GM12864 (cell line): Measurements from ENCODE around the gene RPA1.

Experiments used
- DNase-seq: peaks from one replicate; pipeline ENCODE4 v3.0.0-alpha.2; 2011; ENCODE audit warnings: low read depth
- H3K4me3 ChIP-seq: 2 replicates; pipeline ENCODE4 v1.5.1; 2011; ENCODE audit warnings: mild to moderate bottlenecking, low read depth, low read length, control low read depth
- TF ChIP-seq, protein P1 (sequence below): IDR thresholded peaks from 2 replicates; pipeline ENCODE4 v1.5.1; 2011; ENCODE audit warnings: low read depth, mild to moderate bottlenecking, moderate library complexity, low read length, control low read depth, inconsistent platforms; ENCODE audit errors: missing control alignments

The RPA1 gene

DNA sequence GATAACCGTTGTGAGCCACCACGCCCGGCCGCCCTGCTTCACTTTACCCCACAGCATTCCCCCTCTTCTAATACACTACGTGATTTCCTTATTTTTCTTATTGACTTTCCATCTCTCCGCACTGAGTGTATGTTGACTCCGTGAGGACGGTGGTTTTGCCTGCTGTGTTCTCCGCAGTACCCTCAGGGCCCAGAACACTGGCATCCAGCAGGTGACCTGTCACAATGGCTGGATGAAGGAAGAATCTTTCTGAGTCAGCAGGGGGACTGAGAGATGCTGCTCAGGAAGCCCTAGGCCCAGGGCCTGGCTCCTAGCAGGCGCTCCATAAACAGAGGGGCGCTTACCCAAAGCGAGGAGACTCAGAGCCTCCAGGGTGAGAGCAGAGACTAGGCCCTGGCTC lies 115.8 kb downstream of the RPA1 start:
- no peak overlapping the region for H3K4me3 ChIP-seq
- no peak for DNase-seq
- TF ChIP-seq, protein P1, sequence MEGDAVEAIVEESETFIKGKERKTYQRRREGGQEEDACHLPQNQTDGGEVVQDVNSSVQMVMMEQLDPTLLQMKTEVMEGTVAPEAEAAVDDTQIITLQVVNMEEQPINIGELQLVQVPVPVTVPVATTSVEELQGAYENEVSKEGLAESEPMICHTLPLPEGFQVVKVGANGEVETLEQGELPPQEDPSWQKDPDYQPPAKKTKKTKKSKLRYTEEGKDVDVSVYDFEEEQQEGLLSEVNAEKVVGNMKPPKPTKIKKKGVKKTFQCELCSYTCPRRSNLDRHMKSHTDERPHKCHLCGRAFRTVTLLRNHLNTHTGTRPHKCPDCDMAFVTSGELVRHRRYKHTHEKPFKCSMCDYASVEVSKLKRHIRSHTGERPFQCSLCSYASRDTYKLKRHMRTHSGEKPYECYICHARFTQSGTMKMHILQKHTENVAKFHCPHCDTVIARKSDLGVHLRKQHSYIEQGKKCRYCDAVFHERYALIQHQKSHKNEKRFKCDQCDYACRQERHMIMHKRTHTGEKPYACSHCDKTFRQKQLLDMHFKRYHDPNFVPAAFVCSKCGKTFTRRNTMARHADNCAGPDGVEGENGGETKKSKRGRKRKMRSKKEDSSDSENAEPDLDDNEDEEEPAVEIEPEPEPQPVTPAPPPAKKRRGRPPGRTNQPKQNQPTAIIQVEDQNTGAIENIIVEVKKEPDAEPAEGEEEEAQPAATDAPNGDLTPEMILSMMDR = no peak

DNA sequence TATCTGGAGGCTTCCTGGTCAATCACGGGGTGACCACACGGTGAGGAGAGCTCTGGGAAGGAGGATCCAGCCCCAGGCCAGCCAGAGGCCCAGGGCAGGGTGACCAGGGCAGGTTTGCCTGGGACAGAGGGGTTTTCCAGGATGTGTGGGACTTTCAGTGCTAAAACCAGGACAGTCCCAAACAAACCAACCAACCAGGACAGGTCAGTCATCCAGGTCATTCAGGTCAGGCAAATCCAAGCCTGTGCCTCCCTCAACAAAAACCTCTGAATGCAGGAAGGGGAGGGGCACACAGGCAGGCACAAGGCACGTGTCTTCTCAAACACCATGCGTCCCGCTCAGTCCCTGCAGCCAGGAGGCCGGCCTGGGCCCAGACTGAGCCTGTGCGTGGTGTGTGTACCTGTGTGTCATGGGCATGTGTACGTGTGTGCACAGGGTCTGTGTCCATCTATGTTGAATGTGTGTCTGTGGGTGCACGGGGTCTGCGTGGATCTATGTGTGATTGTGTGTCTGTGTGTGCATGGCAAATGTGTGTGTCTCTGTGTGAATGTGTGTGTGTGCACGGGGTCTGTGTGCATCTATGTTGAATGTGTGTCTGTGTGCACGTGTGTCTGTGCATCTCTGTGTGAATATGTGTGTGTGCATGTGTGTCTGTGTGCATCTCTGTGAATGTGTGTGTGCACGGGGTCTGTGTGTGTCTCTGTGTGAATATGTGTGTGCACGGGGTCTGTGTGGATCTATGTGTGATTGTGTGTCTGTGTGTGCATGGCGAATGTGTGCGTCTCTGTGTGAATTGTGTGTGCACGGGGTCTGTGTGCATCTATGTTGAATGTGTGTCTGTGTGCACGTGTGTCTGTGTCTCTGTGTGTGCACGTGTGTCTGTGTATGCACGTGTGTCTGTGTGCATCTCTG lies 116.5 kb downstream of the RPA1 start:
- H3K4me3 ChIP-seq = no peak overlapping the region
- TF ChIP-seq, protein P1 = no peak
- DNase-seq = no peak

DNA sequence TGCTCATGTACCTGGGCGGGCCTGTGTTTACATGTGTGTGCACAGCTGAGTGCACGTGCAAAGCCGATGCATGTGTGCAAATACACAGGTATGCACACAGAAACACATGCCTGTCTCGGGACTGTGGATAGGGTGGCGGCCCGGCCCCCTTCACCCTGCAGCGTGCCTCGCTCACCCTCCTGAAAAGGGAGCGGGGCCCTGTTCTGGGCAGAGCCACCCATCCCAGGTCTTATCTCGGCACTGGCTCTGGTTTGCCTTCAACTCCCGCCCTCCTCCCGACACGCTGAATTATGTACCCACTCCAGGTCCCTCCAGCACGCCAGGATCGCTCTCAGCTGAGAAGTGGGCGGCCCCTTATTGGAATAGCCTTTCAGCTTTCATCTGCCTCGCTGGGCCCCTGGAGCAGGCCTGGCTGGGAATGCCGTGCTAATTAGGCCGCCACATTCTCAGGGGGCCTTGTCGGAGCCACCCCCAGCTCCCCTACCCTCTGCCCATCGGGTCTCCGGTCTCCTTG lies 117.5 kb downstream of the RPA1 start:
- TF ChIP-seq, protein P1 = no peak
- H3K4me3 ChIP-seq = no peak overlapping the region
- no peak for DNase-seq

DNA sequence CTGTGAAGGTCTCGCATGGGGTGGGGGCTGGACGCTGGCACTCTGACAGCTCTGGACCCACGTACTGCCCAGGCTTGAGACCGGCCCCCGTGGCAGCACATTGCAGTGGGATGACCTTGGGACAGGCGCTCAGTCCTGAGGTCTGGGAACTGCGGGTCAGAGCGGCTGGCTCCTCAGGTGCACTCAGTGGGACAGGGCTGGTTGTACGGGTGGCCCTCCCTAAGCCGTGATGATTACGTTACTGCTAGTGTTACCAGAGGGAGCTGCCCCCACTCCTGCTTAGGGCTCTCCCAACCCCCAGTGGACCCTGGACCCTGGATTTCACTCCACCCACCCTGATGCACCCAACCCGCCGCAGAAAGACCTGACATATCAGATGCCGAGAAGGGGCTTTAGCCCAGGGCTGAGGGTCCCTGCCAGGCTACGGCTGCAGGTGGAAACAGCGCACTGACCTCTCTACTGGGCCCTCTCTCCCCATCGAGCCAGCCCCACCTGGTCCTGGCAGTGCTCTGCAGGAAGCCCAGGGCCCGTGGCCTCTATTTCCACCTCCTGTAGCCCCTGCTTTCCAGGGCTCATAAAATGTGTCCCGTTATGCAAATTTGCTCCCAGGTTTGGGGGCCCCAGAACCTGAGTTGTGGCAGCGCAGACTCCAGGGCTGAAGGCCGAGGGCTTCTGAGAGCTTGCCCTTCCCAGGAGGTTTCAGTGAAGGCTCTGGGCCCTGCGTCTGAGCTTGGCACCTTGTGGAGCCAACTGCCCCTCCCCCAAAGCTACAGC lies 118.1 kb downstream of the RPA1 start:
- DNase-seq = no peak
- no peak overlapping the region for H3K4me3 ChIP-seq
- TF ChIP-seq, protein P1 = no peak

DNA sequence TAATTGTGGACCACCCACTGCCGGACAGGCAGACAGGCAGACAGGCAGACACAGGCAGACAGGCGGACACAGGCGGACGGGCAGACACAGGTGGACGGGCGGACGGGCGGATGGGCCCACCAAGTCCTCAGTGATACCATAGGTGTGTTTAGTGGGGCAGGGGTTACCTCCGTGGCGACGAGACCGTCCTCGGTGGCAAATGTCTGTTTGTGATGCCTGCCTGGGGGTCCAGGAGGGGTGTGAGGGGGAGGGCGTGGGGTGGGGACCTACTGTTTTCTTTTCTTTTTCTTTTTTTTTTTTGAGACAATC lies 118.7 kb downstream of the RPA1 start:
- DNase-seq = no peak
- TF ChIP-seq, protein P1 = no peak
- H3K4me3 ChIP-seq = no peak overlapping the region
